Fibroblast of lung (primary cell): ENCODE measurements around the gene DAAM1. TPM values are rescaled to one million over a fixed set of nuclear protein-coding genes. Genes with fewer than 3 reads are reported as not detected.

Experiments
- DNase-seq, 2 donors: peaks; one replicate each; pipeline versions ENCODE4 v3.0.0 to v3.0.0-alpha.2; 2010; ENCODE audit warnings: low read depth in 2 of 2
- H2AFZ ChIP-seq: 2 replicates; pipeline ENCODE4 v1.5.1; 2012; ENCODE audit warnings: low read length, control low read depth, inconsistent platforms
- H3K27ac ChIP-seq: 2 replicates; pipeline ENCODE4 v1.5.1; 2011; ENCODE audit warnings: low read length, control low read depth; ENCODE audit not compliant: insufficient read depth
- H3K27me3 ChIP-seq: 2 replicates; pipeline ENCODE4 v1.5.1; 2011; ENCODE audit warnings: mild to moderate bottlenecking, low read length; ENCODE audit not compliant: control insufficient read depth, insufficient read depth
- H3K36me3 ChIP-seq: 2 replicates; pipeline ENCODE4 v1.5.1; 2011; ENCODE audit warnings: low read length; ENCODE audit not compliant: control insufficient read depth, insufficient read depth
- H3K4me1 ChIP-seq: 2 replicates; pipeline ENCODE4 v1.5.1; 2011; ENCODE audit warnings: low read length; ENCODE audit not compliant: control insufficient read depth, insufficient read depth; ENCODE audit errors: extremely low read depth
- H3K4me2 ChIP-seq: 2 replicates; pipeline ENCODE4 v1.5.1; 2011; ENCODE audit warnings: low read length, control low read depth; ENCODE audit not compliant: insufficient read depth; ENCODE audit errors: extremely low read depth
- H3K4me3 ChIP-seq, 4 experiments: fragments of 200-600 bp in 1 of 4; sonication (generic) in 1 of 4; replicated peaks in 1 of 4; 2 replicates each; pipeline ENCODE4 v1.5.1; 2011 to 2016; ENCODE audit warnings: low read length in 4 of 4, low read depth in 3 of 4, mild to moderate bottlenecking in 3 of 4, control low read depth in 2 of 4, inconsistent platforms in 1 of 4, mixed read lengths in 1 of 4; ENCODE audit not compliant: insufficient read depth in 1 of 4; ENCODE audit errors: control extremely low read depth in 1 of 4
- H3K79me2 ChIP-seq: 2 replicates; pipeline ENCODE4 v1.5.1; 2012; ENCODE audit warnings: mild to moderate bottlenecking, low read length, inconsistent platforms; ENCODE audit not compliant: control insufficient read depth, insufficient read depth
- H3K9ac ChIP-seq: 2 replicates; pipeline ENCODE4 v1.5.1; 2011; ENCODE audit warnings: mild to moderate bottlenecking, low read length, control low read depth; ENCODE audit not compliant: insufficient read depth
- H3K9me3 ChIP-seq: 2 replicates; pipeline ENCODE4 v1.5.1; 2012; ENCODE audit warnings: low read depth, low read length; ENCODE audit not compliant: control insufficient read depth, insufficient read depth
- H4K20me1 ChIP-seq: 2 replicates; pipeline ENCODE4 v1.5.1; 2011; ENCODE audit warnings: low read length; ENCODE audit not compliant: control insufficient read depth, insufficient read depth; ENCODE audit errors: extremely low read depth
- EZH2 ChIP-seq: IDR thresholded peaks from 2 replicates; pipeline ENCODE4 v1.5.1; 2012; ENCODE audit warnings: low read length, control low read depth, mild to moderate bottlenecking; ENCODE audit errors: missing control alignments
- polyA plus RNA-seq, 2 donors: library from polyadenylated mRNA; depleted of rRNA in 1 of 2; stranded (reverse) in 1 of 2; unstranded in 1 of 2; fragments of >200 nt; gene quantifications; 2 replicates each; pipeline ENCODE4 v1.2.1, GENCODE V29; 2011 to 2012; ENCODE audit warnings: missing spikeins in 1 of 2
- total RNA-seq: library from RNA; depleted of rRNA; stranded (reverse); fragments of >200 nt; gene quantifications from 2 replicates; pipeline ENCODE4 v1.2.1, GENCODE V29; 2014
- TF ChIP-seq, protein P1 (sequence below), 2 donors: IDR thresholded peaks in 1 of 2; conservative IDR thresholded peaks in 1 of 2; 1 replicate in 1 of 2; 2 replicates in 1 of 2; pipeline ENCODE4 v1.5.1; 2011 to 2012; ENCODE audit warnings: low read length in 2 of 2, control low read depth in 1 of 2, inconsistent platforms in 1 of 2, low read depth in 1 of 2, mild to moderate bottlenecking in 1 of 2

The DAAM1 gene
- total and polyA plus RNA-seq, 2 donors (not counting 1 experiment from before 2014, with no cell fraction given): 15.5 to 36.3 TPM

DNA sequence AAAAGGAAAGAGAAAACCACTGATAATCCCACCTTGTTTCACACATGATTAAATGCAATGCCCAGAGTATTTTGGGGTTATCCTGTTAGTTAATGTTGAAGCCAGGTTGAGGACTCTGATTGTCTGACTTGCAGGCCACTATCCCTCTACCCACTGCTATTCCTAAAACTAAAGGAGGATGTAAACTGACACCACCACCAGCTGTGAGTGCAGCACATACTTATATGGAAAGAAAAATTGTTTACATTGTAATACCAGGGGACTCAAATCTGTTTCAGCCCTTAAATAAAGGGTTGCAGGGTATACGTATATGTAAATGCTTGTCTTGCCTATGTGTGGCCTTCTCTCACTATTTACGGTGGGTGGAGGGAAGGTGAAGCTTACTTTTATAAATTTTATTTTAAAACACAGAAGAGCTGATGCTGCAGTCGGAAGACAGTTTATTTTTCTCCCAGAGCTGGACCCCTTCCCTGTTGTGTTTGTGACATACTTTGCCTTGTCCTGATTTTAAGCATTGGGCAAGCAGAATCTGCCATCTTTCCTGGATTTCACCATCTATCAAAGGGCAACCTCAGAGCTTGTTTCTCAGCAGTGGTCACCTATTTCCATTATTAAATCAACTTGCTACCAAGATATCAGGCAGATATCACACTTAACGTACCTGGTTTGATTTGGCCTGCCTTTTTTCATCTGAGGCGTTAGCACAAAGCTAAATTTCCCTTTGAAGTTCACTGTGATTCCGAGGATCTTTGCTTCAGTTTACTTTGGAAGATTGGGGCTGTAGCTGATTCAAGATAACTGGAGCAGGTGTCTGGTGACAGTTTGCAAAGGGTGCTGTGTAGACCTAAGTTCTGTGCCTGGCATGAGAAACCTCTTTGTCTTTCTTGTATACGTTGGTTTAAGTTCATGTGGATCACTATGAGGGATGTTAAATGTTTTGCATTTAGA is 25.2 kb downstream of the DAAM1 start:
- Histone ChIP-seq H3K9me3 (no peaks in the 10 kb centered on the region), H4K20me1 (no peaks in the 10 kb centered on the region), H3K4me1 (peaks cover 9% of the 10 kb centered on the region), H3K4me3 (no peak overlapping the region), H3K36me3 (no peaks in the 10 kb centered on the region), H2AFZ (no peak overlapping the region), H3K9ac (no peak overlapping the region), H3K79me2 (no peaks in the 10 kb centered on the region), H3K4me2 (no peak overlapping the region), H3K27ac (no peak overlapping the region), H3K27me3 (no peaks in the 10 kb centered on the region)
- no peak for TF ChIP-seq EZH2
- TF ChIP-seq, protein P1, sequence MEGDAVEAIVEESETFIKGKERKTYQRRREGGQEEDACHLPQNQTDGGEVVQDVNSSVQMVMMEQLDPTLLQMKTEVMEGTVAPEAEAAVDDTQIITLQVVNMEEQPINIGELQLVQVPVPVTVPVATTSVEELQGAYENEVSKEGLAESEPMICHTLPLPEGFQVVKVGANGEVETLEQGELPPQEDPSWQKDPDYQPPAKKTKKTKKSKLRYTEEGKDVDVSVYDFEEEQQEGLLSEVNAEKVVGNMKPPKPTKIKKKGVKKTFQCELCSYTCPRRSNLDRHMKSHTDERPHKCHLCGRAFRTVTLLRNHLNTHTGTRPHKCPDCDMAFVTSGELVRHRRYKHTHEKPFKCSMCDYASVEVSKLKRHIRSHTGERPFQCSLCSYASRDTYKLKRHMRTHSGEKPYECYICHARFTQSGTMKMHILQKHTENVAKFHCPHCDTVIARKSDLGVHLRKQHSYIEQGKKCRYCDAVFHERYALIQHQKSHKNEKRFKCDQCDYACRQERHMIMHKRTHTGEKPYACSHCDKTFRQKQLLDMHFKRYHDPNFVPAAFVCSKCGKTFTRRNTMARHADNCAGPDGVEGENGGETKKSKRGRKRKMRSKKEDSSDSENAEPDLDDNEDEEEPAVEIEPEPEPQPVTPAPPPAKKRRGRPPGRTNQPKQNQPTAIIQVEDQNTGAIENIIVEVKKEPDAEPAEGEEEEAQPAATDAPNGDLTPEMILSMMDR (conservative IDR thresholded peaks at IDR 0.05 in 1 of 2, IDR thresholded peaks at IDR 0.05 in 1 of 2; ENCODE audit: low read depth in 1 of 2, low read length in 2 of 2): no peak
- peak; percentile 26 to 77 for DNase-seq

DNA sequence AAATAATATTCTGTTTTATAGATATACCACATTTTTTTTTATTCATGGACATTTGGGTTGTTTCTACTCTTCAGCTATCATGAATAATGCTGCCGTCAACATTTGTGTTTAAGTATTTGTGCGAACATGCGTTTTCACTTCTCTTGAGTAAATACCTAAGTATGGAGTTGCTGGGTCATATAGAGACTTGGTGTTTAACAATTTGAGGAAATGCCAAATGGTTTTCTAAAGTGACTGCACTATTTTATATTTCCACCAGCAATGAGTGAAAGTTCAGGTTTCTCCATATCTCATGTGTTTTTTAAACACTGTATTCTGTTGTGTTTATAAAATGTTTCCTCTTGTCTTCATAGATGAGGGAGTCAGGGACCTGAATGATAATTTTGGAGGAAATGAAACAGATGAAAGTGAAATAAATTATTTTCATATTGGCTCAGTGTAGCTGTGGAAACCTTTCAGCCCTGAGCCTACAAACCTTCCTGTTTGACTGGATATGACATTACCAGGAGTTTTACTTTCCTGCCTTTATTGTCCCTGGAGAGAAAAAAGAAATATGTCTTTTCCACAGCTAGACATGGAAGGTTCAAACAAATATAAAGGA is 26.3 kb downstream of the DAAM1 start:
- Histone ChIP-seq H3K9me3 (no peaks in the 10 kb centered on the region), H3K9ac (no peak overlapping the region), H3K79me2 (no peaks in the 10 kb centered on the region), H3K4me3 (no peak overlapping the region), H3K27me3 (no peaks in the 10 kb centered on the region), H2AFZ (no peak overlapping the region), H3K36me3 (no peaks in the 10 kb centered on the region), H3K4me2 (peak overlapping the region; percentile 61), H4K20me1 (no peaks in the 10 kb centered on the region), H3K27ac (no peak overlapping the region), H3K4me1 (peaks cover 9% of the 10 kb centered on the region)
- TF ChIP-seq EZH2: no peak
- TF ChIP-seq, protein P1 (conservative IDR thresholded peaks at IDR 0.05 in 1 of 2, IDR thresholded peaks at IDR 0.05 in 1 of 2; ENCODE audit: low read depth in 1 of 2, low read length in 2 of 2): no peak
- no peak for DNase-seq

DNA sequence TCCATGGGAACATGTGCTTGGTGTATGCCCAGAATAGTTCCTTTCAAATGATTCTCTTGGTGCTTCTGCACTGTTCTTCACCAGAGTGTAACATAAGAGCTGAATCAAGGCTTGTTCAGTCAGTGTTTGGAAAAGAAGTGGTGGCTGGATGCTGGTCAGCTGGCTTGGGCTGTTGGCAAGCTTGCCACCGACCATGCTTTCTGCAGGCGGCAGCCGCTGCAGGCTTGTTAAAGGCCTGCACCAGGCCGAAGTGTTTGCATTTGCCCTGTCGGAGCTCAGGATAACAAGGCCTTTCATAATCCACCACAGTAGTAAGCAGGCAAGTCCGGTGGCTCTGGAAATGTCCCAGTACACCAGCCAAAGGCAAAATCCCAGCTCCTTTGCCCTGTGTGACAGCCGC is 26.9 kb downstream of the DAAM1 start:
- Histone ChIP-seq H3K27ac (no peak overlapping the region), H3K27me3 (no peaks in the 10 kb centered on the region), H4K20me1 (no peaks in the 10 kb centered on the region), H3K4me3 (no peak overlapping the region), H3K4me1 (peaks cover 9% of the 10 kb centered on the region), H3K79me2 (no peaks in the 10 kb centered on the region), H3K9ac (no peak overlapping the region), H2AFZ (no peak overlapping the region), H3K9me3 (no peaks in the 10 kb centered on the region), H3K36me3 (no peaks in the 10 kb centered on the region), H3K4me2 (peak overlapping the region; percentile 61)
- TF ChIP-seq, protein P1 (conservative IDR thresholded peaks at IDR 0.05 in 1 of 2, IDR thresholded peaks at IDR 0.05 in 1 of 2; ENCODE audit: low read depth in 1 of 2, low read length in 2 of 2): no peak
- TF ChIP-seq EZH2: no peak
- DNase-seq: peak; percentile 79 to 91
